ENCODE results near the gene ENDOD1.

DNA sequence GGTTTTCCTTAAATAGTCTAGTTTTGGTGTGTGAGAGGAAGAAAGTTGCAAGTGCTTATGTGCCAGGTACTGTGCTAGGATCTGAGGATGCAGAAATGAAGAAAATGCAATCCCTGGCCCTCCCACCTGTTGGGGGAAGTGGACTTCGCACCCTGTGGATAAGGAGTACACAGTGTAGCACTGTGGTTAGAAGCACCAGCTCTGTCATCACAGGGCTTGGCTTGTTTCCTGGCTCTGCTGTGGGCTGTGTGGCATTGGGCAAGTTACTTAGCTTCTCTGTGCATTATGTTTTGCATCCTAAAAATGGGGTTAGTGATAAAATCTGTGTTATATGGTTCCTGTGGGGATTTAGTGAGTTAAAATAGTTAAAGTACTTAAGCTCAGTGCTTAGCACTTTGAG is 68.2 kb downstream of the ENDOD1 start:
- TF ChIP-seq, protein P1, sequence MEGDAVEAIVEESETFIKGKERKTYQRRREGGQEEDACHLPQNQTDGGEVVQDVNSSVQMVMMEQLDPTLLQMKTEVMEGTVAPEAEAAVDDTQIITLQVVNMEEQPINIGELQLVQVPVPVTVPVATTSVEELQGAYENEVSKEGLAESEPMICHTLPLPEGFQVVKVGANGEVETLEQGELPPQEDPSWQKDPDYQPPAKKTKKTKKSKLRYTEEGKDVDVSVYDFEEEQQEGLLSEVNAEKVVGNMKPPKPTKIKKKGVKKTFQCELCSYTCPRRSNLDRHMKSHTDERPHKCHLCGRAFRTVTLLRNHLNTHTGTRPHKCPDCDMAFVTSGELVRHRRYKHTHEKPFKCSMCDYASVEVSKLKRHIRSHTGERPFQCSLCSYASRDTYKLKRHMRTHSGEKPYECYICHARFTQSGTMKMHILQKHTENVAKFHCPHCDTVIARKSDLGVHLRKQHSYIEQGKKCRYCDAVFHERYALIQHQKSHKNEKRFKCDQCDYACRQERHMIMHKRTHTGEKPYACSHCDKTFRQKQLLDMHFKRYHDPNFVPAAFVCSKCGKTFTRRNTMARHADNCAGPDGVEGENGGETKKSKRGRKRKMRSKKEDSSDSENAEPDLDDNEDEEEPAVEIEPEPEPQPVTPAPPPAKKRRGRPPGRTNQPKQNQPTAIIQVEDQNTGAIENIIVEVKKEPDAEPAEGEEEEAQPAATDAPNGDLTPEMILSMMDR (IDR thresholded peaks at IDR 0.05), result no peak
- TF ChIP-seq POLR2A (IDR thresholded peaks at IDR 0.05), result no peak
